Measurements from ENCODE around the gene ARHGAP18.

The ARHGAP18 gene

DNA sequence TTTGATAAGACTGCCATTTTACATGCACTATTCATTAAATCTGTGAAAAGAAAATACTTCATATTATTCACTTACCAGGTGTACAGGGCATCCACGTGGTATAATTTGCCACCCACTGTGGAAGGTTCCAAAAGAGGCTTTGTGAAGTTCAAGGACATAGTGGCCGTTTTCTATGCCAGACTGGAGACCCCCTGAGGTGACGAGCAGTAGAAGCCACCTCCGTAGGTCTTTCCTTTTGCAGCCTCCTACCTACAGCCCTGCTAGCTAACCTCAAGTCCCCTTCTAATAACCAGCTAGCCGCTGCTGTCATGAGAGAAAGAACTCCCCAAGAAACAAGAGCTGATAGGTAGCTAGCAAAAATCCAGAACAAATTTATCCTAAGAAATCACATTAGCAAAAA is 110.5 kb downstream of the ARHGAP18 start (continued):
- TF ChIP-seq, protein P1, sequence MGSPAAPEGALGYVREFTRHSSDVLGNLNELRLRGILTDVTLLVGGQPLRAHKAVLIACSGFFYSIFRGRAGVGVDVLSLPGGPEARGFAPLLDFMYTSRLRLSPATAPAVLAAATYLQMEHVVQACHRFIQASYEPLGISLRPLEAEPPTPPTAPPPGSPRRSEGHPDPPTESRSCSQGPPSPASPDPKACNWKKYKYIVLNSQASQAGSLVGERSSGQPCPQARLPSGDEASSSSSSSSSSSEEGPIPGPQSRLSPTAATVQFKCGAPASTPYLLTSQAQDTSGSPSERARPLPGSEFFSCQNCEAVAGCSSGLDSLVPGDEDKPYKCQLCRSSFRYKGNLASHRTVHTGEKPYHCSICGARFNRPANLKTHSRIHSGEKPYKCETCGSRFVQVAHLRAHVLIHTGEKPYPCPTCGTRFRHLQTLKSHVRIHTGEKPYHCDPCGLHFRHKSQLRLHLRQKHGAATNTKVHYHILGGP (tag by site-specific recombination; IDR thresholded peaks at IDR 0.05) = no peak
- TF ChIP-seq BCL11B (tag by site-specific recombination; IDR thresholded peaks at IDR 0.05; ENCODE audit: low read depth) (no peak), MYNN (tag by site-specific recombination; IDR thresholded peaks at IDR 0.05; ENCODE audit: borderline replicate concordance) (no peak), ZNF623 (tag by site-specific recombination; IDR thresholded peaks at IDR 0.05) (no peak), ZNF311 (tag by site-specific recombination; IDR thresholded peaks at IDR 0.05; ENCODE audit: borderline replicate concordance) (no peak), ZNF701 (tag by site-specific recombination; IDR thresholded peaks at IDR 0.05) (no peak)

DNA sequence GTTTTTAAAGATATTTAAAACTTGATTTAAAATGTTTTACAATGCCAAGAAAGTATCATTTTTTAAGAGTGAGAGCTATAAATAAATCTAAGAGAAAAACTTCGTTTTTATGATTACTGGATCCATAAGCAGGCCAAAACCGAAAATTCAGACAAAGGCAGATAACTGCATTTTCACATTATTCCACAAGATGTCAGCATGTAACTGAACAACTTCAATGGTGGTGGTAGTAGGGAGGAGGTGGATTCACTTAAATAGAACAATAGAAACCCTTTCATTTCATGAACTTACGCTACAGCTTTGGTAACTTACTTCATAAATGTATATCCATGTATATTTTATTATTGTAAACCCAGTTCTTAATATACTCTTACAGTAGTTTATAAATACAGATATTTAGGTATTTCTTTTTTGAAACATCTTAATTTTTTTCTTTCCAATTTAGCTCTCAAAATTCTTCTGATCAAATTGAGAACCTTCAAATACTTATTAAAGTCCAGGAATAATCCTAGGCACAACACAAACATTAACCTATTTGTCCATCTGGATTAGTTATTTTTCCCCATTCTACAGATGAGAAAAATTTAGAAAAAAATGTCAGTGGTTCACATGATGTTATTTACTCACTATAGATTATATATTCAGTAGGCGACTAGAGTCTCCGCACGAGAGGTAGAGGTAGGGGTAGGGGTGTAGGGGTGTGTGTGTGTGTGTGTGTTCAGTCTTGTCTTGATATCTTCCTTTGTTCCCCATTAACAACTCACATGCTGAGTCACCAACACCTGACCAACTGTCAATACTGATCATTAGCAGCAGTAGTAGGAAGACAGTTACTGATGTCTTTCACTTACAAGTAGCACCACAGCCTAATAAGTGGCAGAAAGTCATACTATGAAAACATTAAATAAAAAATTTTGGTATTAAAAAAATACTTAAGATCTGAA is 111.5 kb downstream of the ARHGAP18 start:
- Histone ChIP-seq H3K9me3 (ENCODE audit: control insufficient read depth, insufficient read depth, low read depth, low read length) (no peaks in the 10 kb centered on the region), H3K4me1 (ENCODE audit: control insufficient read depth, insufficient read depth, low read length) (no peaks in the 10 kb centered on the region; the same call in 1 of the 2 replicates), H3K36me3 (ENCODE audit: control insufficient read depth in 2 of 2, insufficient read depth in 1 of 2, low read length in 2 of 2) (no peaks in the 10 kb centered on the region), H3K4me3 (ENCODE audit: low read depth, low read length) (no peak overlapping the region), H3K27ac (ENCODE audit: extremely low read depth, low read depth, low read length) (no peak overlapping the region)
- POLR2A ChIA-PET = interaction anchor here (0.9 kb wide), 1 partner anchor 121 kb away, joined by 3 read pairs; no protein-coding TSS in a partner anchor
- CTCF ChIA-PET = interaction anchor here (0.5 to 6.9 kb wide), 80 partner anchors 8 to 813 kb away, joined by 3 to 205 read pairs (median 4); partner anchors contain the start of genes ARHGAP18 and L3MBTL3
- TF ChIP-seq ZNF76 (tag by site-specific recombination; IDR thresholded peaks at IDR 0.05; ENCODE audit: borderline replicate concordance, low read depth) = no peak
- TF ChIP-seq PRDM1 (tag by site-specific recombination; IDR thresholded peaks at IDR 0.05) = peak; percentile 42; the same call in 1 of the 2 replicates
- TF ChIP-seq ZNF654 (tag by site-specific recombination; IDR thresholded peaks at IDR 0.05; ENCODE audit: low read depth) = peak; percentile 95
- TF ChIP-seq GLIS2 (tag by site-specific recombination; IDR thresholded peaks at IDR 0.05) = no peak
- no peak for TF ChIP-seq ZNF391 (tag by site-specific recombination; IDR thresholded peaks at IDR 0.05; ENCODE audit: borderline replicate concordance, low read depth)
- TF ChIP-seq ZNF423 (tag by site-specific recombination; IDR thresholded peaks at IDR 0.05) = no peak
- no peak for TF ChIP-seq ZNF629 (tag by site-specific recombination; IDR thresholded peaks at IDR 0.05)
- TF ChIP-seq, protein P1 (tag by site-specific recombination; IDR thresholded peaks at IDR 0.05) = no peak
- TF ChIP-seq, protein P2, sequence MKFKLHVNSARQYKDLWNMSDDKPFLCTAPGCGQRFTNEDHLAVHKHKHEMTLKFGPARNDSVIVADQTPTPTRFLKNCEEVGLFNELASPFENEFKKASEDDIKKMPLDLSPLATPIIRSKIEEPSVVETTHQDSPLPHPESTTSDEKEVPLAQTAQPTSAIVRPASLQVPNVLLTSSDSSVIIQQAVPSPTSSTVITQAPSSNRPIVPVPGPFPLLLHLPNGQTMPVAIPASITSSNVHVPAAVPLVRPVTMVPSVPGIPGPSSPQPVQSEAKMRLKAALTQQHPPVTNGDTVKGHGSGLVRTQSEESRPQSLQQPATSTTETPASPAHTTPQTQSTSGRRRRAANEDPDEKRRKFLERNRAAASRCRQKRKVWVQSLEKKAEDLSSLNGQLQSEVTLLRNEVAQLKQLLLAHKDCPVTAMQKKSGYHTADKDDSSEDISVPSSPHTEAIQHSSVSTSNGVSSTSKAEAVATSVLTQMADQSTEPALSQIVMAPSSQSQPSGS (tag by site-specific recombination; IDR thresholded peaks at IDR 0.05; ENCODE audit: low read depth) = no peak
- TF ChIP-seq ZNF747 (tag by site-specific recombination; IDR thresholded peaks at IDR 0.05) = no peak
- TF ChIP-seq MEIS1 (CRISPR knock-in tag; IDR thresholded peaks at IDR 0.05; ENCODE audit: borderline replicate concordance) = no peak
- TF ChIP-seq, protein P3, sequence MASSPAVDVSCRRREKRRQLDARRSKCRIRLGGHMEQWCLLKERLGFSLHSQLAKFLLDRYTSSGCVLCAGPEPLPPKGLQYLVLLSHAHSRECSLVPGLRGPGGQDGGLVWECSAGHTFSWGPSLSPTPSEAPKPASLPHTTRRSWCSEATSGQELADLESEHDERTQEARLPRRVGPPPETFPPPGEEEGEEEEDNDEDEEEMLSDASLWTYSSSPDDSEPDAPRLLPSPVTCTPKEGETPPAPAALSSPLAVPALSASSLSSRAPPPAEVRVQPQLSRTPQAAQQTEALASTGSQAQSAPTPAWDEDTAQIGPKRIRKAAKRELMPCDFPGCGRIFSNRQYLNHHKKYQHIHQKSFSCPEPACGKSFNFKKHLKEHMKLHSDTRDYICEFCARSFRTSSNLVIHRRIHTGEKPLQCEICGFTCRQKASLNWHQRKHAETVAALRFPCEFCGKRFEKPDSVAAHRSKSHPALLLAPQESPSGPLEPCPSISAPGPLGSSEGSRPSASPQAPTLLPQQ (tag by site-specific recombination; IDR thresholded peaks at IDR 0.05) = no peak
- TF ChIP-seq, protein P4, sequence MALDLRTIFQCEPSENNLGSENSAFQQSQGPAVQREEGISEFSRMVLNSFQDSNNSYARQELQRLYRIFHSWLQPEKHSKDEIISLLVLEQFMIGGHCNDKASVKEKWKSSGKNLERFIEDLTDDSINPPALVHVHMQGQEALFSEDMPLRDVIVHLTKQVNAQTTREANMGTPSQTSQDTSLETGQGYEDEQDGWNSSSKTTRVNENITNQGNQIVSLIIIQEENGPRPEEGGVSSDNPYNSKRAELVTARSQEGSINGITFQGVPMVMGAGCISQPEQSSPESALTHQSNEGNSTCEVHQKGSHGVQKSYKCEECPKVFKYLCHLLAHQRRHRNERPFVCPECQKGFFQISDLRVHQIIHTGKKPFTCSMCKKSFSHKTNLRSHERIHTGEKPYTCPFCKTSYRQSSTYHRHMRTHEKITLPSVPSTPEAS (tag by site-specific recombination; IDR thresholded peaks at IDR 0.05) = no peak
- no peak for TF ChIP-seq ZBTB20 (tag by site-specific recombination; IDR thresholded peaks at IDR 0.05)
- TF ChIP-seq ZNF266 (tag by site-specific recombination; IDR thresholded peaks at IDR 0.05; ENCODE audit: low read depth) = no peak
- peak; percentile 26; the same call in 1 of the 2 replicates for TF ChIP-seq SP7 (tag by site-specific recombination; IDR thresholded peaks at IDR 0.05)
- no peak for TF ChIP-seq ZNF585B (tag by site-specific recombination; IDR thresholded peaks at IDR 0.05)
- TF ChIP-seq ZNF23 (tag by site-specific recombination; IDR thresholded peaks at IDR 0.05; ENCODE audit: borderline replicate concordance) = no peak
- no peak for TF ChIP-seq KLF1 (tag by site-specific recombination; IDR thresholded peaks at IDR 0.05)
- no peak for TF ChIP-seq GFI1B (tag by site-specific recombination; IDR thresholded peaks at IDR 0.05)
- TF ChIP-seq ZNF626 (tag by site-specific recombination; IDR thresholded peaks at IDR 0.05) = no peak
- TF ChIP-seq ZNF530 (tag by site-specific recombination; IDR thresholded peaks at IDR 0.05; ENCODE audit: low read depth) = no peak
